ENCODE results near the gene ST14.

The ST14 gene

GRCh38 chr11:130133716-130134115 is 25.9 kb upstream of the ST14 start:
- DNase-seq = no peak

GRCh38 chr11:130136107-130136506 is 23.5 kb upstream of the ST14 start:
- no peak for DNase-seq

GRCh38 chr11:130137999-130138398 is 21.6 kb upstream of the ST14 start:
- no peak for DNase-seq

DNA sequence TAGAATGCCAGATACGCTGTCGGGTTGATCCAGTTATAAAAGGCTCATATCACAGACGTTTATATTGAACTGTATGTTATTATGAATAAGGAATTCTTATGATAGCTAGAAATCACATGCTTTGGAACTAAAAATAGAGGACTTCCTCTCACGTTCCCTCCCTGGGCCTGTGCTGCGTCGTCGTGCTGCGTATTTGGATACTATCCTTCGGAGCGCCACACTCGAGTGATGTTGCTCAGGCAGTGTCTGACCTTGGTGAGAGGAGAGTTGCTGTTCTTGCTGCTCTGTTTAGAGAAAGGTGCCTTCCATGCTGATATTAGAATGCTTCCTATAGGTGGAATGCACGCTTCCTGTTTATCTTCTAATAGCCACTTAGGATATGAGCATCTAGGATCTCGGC is 20.2 kb upstream of the ST14 start:
- no peak for DNase-seq

GRCh38 chr11:130141561-130142341 is 17.8 kb upstream of the ST14 start:
- DNase-seq = peak in 1 of 51 donors; percentile 14

- DNase-seq = peak in 16 of 51 donors; percentile 8 to 56 (median 20)
These were observed 15.4 kb upstream of the ST14 start for GRCh38 chr11:130144141-130144540.

GRCh38 chr11:130144861-130145281 is 14.7 kb upstream of the ST14 start:
- DNase-seq = peak in 2 of 51 donors; percentile 13 to 47

DNA sequence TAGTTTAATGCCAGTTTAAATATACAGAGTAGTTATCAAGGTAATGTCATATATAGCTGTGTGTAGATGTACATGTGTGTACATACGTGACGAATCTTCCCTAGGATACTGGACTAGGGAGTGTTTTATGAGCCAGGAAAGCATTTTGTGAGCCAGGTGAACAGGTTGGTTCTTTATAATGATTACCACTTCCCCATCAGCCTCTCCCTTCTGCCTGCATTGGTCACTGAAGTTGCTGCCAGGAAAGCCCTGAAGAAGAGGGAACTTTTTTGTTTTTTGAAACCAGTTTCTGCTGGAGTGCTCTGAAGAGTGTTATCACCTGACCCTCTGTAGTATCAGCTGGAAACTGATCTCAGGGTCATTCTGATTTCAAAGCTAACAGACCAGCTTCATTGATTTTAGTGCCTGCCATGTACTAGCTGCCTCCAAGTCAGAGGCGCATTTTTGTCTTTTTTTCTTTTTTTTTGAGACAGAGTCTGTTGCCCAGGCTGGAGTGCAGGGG is 14.2 kb upstream of the ST14 start:
- DNase-seq = no peak

GRCh38 chr11:130145975-130146776 is 13.4 kb upstream of the ST14 start:
- peak in 8 of 51 donors; percentile 5 to 34 (median 18) for DNase-seq

- peak in 12 of 51 donors; percentile 8 to 43 (median 20) for DNase-seq
These were observed 12.8 kb upstream of the ST14 start for GRCh38 chr11:130146796-130147195.

DNA sequence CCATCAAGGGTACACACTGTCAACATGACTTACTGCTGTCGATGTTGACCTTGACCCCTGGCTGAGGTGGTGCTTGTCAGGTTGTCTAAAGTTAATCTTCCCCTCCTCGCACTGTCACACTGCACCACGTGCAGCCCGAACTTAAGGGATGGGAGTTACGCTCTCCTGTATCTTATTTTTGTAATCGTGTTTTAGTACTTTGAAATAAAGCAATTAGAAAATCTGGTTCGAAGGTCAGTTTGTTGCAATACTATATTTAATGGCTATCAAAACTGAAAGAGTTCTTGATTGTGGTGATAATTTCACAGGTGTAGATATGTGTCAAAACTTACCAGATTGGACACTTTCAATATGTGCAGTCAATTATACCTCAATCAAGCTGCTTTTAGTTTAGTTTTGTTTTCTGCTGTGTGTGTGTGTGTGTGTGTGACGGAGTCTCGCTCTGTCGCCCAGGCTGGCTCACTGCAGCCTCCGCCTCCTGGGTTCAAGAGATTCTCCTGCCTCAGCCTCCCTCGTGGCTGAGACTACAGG is 10.7 kb upstream of the ST14 start:
- DNase-seq = no peak

DNA sequence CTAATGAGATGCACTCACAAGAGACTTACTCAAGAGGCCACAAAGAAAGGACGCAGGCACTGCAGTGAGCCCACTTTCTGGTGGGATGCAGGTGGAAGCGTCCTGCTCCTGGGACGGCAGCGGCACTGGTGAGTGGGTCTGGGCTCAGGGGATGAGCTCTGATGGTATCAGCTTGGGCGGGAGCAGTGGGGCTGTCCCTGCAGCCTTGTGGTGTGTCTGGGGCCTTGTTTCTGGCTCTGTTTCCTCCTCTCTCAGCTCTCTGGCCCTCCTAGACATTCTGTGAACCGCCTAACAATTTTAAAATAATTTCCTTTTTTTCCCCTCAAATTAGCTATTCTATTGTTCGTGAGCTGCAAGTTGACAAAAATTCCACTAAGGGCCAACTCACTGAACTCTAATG is 8.8 kb upstream of the ST14 start:
- DNase-seq = no peak

DNA sequence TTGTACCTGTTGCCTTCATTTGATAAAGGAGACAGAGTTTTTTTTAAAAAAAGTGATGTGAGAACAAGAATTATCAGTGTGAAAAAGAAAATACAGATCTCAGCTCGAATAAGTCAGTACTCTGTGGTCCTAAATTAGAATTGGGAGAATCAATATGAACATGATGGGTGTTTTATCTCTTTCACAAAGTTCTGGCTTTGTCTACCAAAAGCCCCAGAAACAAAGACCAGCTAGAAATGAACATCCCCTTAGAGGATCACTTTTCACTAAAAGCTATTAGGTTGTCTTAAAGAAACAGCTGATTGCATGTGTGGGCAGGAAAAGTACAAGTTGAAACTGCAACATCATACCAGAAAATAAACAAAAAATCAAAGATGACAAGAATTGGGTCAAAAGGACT is 8.4 kb upstream of the ST14 start:
- DNase-seq = no peak

DNA sequence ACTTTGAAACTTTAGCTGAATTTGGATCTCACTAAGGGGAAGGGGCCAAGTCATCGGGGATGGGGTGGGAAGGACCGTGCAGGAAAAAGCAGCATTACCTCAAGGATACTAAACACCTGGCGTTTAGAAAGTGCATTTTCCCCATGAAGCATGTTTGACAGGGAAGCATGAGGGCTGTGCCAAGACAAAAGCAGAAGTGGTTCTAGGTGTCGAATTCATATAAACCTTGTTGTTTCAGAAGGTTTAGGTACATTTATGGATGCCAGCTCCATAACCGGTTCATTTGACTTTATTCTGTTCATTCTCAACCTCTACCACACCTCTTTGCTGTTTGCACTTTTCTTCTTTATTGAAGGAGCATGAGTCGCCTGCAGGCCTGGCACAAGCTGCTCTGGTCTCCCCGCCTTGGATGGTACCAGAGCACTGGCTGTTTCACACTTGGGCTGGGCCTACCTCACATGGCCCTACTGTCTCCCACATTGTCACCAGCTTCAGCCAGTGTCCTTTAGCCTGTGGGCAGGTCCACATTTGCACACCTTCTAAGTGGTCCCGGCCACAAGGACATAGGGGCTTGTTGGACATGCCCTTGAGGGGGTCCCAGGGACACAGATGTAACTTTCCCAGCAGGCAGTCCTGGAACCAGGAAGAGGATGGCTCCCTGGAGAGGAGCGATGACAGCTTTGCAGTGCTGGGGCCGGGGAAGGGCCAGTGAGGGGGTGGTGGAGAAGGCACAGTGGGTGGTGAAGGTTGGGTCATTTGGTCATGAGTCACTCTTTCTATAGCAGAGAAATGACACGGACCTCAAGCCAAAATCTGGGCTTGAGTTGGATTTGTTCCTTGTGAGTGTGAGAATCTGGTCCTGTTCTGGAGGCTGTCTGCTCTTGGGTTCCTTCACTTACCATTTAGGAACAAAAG is 3.2 kb upstream of the ST14 start:
- no peak for DNase-seq

DNA sequence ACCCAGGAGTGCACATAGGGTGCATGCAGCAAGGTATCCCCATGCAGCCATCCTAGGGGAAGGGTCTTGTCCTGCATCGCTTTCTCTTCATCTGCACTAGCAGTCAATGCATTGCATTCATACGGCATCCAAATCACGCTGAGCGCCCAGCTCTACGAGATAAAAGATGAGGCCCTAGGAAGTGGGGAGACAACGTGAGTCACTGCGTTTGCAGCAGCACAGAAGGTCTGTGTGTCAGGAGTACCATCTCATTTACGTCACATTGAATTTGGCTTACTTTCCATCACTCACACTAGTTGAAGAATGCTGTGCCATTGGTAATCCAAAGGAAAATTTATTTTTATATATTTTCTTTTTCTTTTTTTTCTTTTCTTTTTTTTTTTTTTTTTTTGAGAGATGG is 2.5 kb upstream of the ST14 start:
- no peak for DNase-seq

- no peak for DNase-seq
These were observed 1.7 kb upstream of the ST14 start for GRCh38 chr11:130157840-130158239.

- DNase-seq = no peak
These were observed 443 bp upstream of the ST14 start for GRCh38 chr11:130159139-130159538.

- DNase-seq = no peak
These were observed 1.0 kb downstream of the ST14 start for GRCh38 chr11:130160498-130161155.

DNA sequence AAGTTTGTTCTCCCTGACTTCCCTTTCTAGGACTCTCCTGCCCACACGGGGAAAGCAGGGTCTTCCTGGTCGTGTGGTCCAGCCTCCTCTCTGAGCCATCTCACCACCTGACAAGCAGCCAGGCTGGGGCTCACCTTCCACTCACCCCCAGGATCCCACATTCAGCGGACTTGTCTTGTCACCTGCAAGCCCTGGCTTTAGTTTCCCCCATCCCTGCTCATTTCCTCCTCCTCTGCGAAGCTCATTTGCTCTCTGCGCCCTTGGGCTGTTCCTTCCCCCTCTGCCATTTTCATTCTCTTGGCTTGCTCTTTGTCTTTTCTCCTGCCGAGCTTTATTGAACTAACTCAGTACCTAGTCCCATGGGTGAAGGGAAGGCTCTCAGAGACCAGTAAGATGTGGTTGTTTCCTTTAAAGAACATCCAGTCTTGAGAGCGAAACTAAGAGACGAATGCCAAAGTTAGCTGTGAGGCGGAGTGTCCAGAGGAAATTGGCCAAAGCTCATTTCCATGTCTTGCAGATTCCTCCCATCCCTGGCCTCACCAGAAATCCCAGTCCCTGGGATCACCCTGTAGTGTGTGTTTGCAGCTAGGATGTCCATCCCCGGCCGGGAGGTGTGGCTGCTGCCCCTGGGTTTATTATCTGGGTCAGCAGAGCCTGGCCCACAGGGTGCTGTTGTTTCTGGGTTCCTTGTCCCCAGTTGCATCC is 2.0 kb downstream of the ST14 start:
- DNase-seq = no peak

DNA sequence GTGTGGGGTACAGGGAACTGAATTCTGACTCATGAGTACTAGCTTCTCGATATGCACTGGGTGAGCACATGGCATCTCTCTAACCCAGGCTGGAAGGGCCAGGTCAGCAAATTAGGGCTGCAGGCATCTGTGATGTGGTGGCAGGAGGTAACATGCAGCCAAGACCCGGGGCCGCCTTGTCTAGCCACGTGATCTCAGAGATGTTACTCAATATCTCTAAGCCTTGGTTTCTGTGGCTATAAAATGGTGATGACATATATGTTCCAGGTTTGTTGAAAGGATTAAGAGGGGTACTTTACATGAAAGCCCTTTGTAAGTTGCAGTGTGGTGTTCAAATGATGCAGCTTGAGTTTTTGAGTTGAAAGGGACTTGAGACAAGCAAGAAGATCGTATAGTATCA is 3.2 kb downstream of the ST14 start:
- DNase-seq = no peak
